HepG2 (cell line): ENCODE results near the gene ZFPM1. TPM values are rescaled to one million over a fixed set of nuclear protein-coding genes. Genes with fewer than 3 reads are reported as not detected.

Experiments
- AHR ChIP-seq: IDR thresholded peaks from 2 replicates; pipeline ENCODE4 v1.6.1; 2018; ENCODE audit warnings: missing genetic modification reagents, missing compliant biosample characterization
- FOXO1 ChIP-seq: sonication (generic); formaldehyde crosslinking; IDR thresholded peaks from 2 replicates; pipeline ENCODE4 v1.4.0; 2020; ENCODE audit warnings: missing genetic modification reagents
- GPN1 ChIP-seq: sonication (generic); formaldehyde crosslinking; IDR thresholded peaks from 2 replicates; pipeline ENCODE4 v1.5.1; 2020; ENCODE audit warnings: missing genetic modification reagents, borderline replicate concordance
- HDAC1 ChIP-seq: sonication (generic); formaldehyde crosslinking; IDR thresholded peaks from 2 replicates; pipeline ENCODE4 v1.5.1; 2020; ENCODE audit warnings: mild to moderate bottlenecking, missing genetic modification reagents
- HDAC6 ChIP-seq: fragments of 200-600 bp; sonication (generic); IDR thresholded peaks from 2 replicates; pipeline ENCODE4 v1.7.0; 2017; ENCODE audit warnings: mild to moderate bottlenecking, antibody characterized with exemption, low read length, low read depth
- HMG20A ChIP-seq: IDR thresholded peaks from 2 replicates; pipeline ENCODE4 v1.6.1; 2016; ENCODE audit warnings: borderline replicate concordance
- HNF1A ChIP-seq, 2 experiments: sonication (generic) in 1 of 2; formaldehyde crosslinking in 1 of 2; IDR thresholded peaks; 2 replicates each; pipeline versions ENCODE4 v1.4.0 to v1.6.1; 2016 to 2020; ENCODE audit warnings: borderline replicate concordance in 1 of 2, low read depth in 1 of 2, mild to moderate bottlenecking in 1 of 2, missing genetic modification reagents in 1 of 2
- NFAT5 ChIP-seq: sonication (generic); formaldehyde crosslinking; IDR thresholded peaks from 2 replicates; pipeline ENCODE4 v1.4.0; 2020; ENCODE audit warnings: missing genetic modification reagents
- RCOR2 ChIP-seq: IDR thresholded peaks from 2 replicates; pipeline ENCODE4 v1.6.1; 2016; ENCODE audit warnings: missing biosample characterization, missing genetic modification reagents
- RFX3 ChIP-seq: IDR thresholded peaks from 2 replicates; pipeline ENCODE4 v1.6.1; 2016; ENCODE audit warnings: missing biosample characterization, missing genetic modification reagents
- SMARCE1 ChIP-seq: fragments of 450-650 bp; IDR thresholded peaks from 2 replicates; pipeline ENCODE4 v1.6.1; 2017; ENCODE audit warnings: borderline replicate concordance
- TBL1XR1 ChIP-seq: fragments of 150-350 bp; IDR thresholded peaks from 2 replicates; pipeline ENCODE4 v1.6.1; 2014; ENCODE audit warnings: borderline replicate concordance, low read length; ENCODE audit not compliant: partially characterized antibody
- XBP1 ChIP-seq: sonication (generic); formaldehyde crosslinking; IDR thresholded peaks from 2 replicates; pipeline ENCODE4 v1.5.0; 2020; ENCODE audit warnings: missing genetic modification reagents
- ZBTB25 ChIP-seq: IDR thresholded peaks from 2 replicates; pipeline ENCODE4 v1.6.1; 2018; ENCODE audit warnings: missing genetic modification reagents
- ZFP36L2 ChIP-seq: sonication (generic); formaldehyde crosslinking; IDR thresholded peaks from 2 replicates; pipeline ENCODE4 v1.4.0; 2020; ENCODE audit warnings: missing genetic modification reagents
- ZNF18 ChIP-seq: sonication (generic); formaldehyde crosslinking; IDR thresholded peaks from 2 replicates; pipeline ENCODE4 v1.8.0; 2022; ENCODE audit warnings: mild to moderate bottlenecking, missing genetic modification reagents; ENCODE audit not compliant: insufficient replicate concordance
- polyA plus RNA-seq, 8 experiments: library from polyadenylated mRNA; depleted of rRNA in 3 of 8; stranded (reverse) in 7 of 8; unstranded in 1 of 8; fragments of >200 nt; fragmentation: Illumina TruSeq in 4 of 8; extraction: Trizol in 4 of 8; gene quantifications; 2 replicates each; pipeline versions ENCODE4 v1.2.1 to v1.2.3, GENCODE V29; 2011 to 2016; ENCODE audit warnings: low read depth in 4 of 8, missing spikeins in 1 of 8, mixed read lengths in 1 of 8; ENCODE audit not compliant: insufficient read depth in 1 of 8
- total RNA-seq, 5 experiments: library from RNA; depleted of rRNA; stranded (reverse); fragments of >200 nt; fragmentation: Illumina TruSeq; extraction: Trizol; gene quantifications; 2 replicates each; pipeline ENCODE4 v1.2.3, GENCODE V29; 2016; ENCODE audit warnings: low read depth in 1 of 5

ZFPM1 gene
- total and polyA plus RNA-seq, 2 of the 13 experiments (the other 11 are each of a cell fraction or from before 2014, with no cell fraction given) = 1.3 to 3.8 TPM

GRCh38 chr16:88452482-88453216 lies 431 bp upstream of the ZFPM1 start (continued):
- TF ChIP-seq NFAT5 (CRISPR knock-in tag) (peak; percentile 75; the same call in 1 of the 2 replicates), ZNF18 (CRISPR knock-in tag) (peak; percentile 71), RCOR2 (CRISPR knock-in tag) (no peak), HDAC6 (no peak), FOXO1 (CRISPR knock-in tag) (0 out of 2 replicates have a peak, but pooled peaks have one; percentile 15), AHR (CRISPR knock-in tag) (peak; percentile 90; the same call in 1 of the 2 replicates), ZFP36L2 (CRISPR knock-in tag) (no peak), SMARCE1 (no peak), HMG20A (CRISPR knock-in tag) (no peak), TBL1XR1 (no peak), XBP1 (peak; percentile 72; the same call in 1 of the 2 replicates), HNF1A (IDR thresholded peaks at IDR 0.05; ENCODE audit: low read depth) (no peak), HNF1A (CRISPR knock-in tag; IDR thresholded peaks at IDR 0.05; ENCODE audit: borderline replicate concordance) (peak; percentile 48; the same call in 1 of the 2 replicates), GPN1 (no peak), RFX3 (CRISPR knock-in tag) (no peak), HDAC1 (CRISPR knock-in tag) (peak; percentile 96), ZBTB25 (CRISPR knock-in tag) (no peak; the same call in 1 of the 2 replicates)
